SK-N-MC (cell line): Measurements from ENCODE around the gene RTN4RL2.

Experiments
- EZH2 ChIP-seq: fragments of 200-600 bp; sonication (generic); IDR thresholded peaks from one replicate; pipeline ENCODE4 v1.6.1; 2017; ENCODE audit warnings: antibody characterized with exemption
- FOXP2 ChIP-seq: optimal IDR thresholded peaks from 2 replicates; pipeline ENCODE3; 2011; ENCODE audit warnings: mild to moderate bottlenecking, moderate library complexity; ENCODE audit not compliant: insufficient read depth; ENCODE audit errors: extremely low read length, control extremely low read depth
- POLR2AphosphoS5 ChIP-seq: IDR thresholded peaks from 2 replicates; pipeline ENCODE4 v1.6.1; 2012; ENCODE audit warnings: mild to moderate bottlenecking, low read depth, low read length, borderline replicate concordance

GRCh38 chr11:57516061-57516443, 55.7 kb downstream of the RTN4RL2 start:
- TF ChIP-seq EZH2 (no peak), POLR2AphosphoS5 (no peak), FOXP2 (no peak)
